HEK293 (cell line): ENCODE measurements around the gene ARPC1A.

Experiments
- INSM2 ChIP-seq: fragments of 450-650 bp; formaldehyde crosslinking; IDR thresholded peaks from 2 replicates; pipeline ENCODE4 v1.5.1; 2016; ENCODE audit warnings: missing biosample characterization, missing genetic modification characterization
- KLF16 ChIP-seq: fragments of 450-650 bp; formaldehyde crosslinking; IDR thresholded peaks from 2 replicates; pipeline ENCODE4 v1.5.1; 2017; ENCODE audit warnings: missing biosample characterization, missing genetic modification characterization
- PRDM10 ChIP-seq: fragments of 450-650 bp; formaldehyde crosslinking; IDR thresholded peaks from 2 replicates; pipeline ENCODE4 v1.5.1; 2016; ENCODE audit warnings: missing biosample characterization, missing genetic modification characterization
- TSHZ1 ChIP-seq: fragments of 450-650 bp; formaldehyde crosslinking; IDR thresholded peaks from 2 replicates; pipeline ENCODE4 v1.5.1; 2016; ENCODE audit warnings: missing biosample characterization, missing genetic modification characterization, borderline replicate concordance
- ZBTB49 ChIP-seq: fragments of 450-650 bp; formaldehyde crosslinking; IDR thresholded peaks from 2 replicates; pipeline ENCODE4 v1.5.1; 2016; ENCODE audit warnings: missing biosample characterization, missing genetic modification characterization, low read depth
- ZBTB8A ChIP-seq: fragments of 450-650 bp; formaldehyde crosslinking; IDR thresholded peaks from 2 replicates; pipeline ENCODE4 v1.5.1; 2016; ENCODE audit warnings: missing biosample characterization, missing genetic modification characterization
- ZEB2 ChIP-seq: fragments of 450-650 bp; formaldehyde crosslinking; IDR thresholded peaks from 2 replicates; pipeline ENCODE4 v1.5.1; 2016; ENCODE audit warnings: missing biosample characterization, missing genetic modification characterization
- ZNF114 ChIP-seq: fragments of 450-650 bp; formaldehyde crosslinking; IDR thresholded peaks from 2 replicates; pipeline ENCODE4 v1.5.0; 2017; ENCODE audit warnings: missing biosample characterization, missing genetic modification characterization
- ZNF133 ChIP-seq: fragments of 450-650 bp; formaldehyde crosslinking; IDR thresholded peaks from 2 replicates; pipeline ENCODE4 v1.5.1; 2016; ENCODE audit warnings: missing biosample characterization, missing genetic modification characterization
- ZNF2 ChIP-seq: fragments of 450-650 bp; formaldehyde crosslinking; IDR thresholded peaks from 2 replicates; pipeline ENCODE4 v1.5.1; 2016; ENCODE audit warnings: missing biosample characterization, missing genetic modification characterization
- ZNF280D ChIP-seq: fragments of 450-650 bp; formaldehyde crosslinking; IDR thresholded peaks from 2 replicates; pipeline ENCODE4 v1.5.1; 2016; ENCODE audit warnings: missing biosample characterization, missing genetic modification characterization
- ZNF513 ChIP-seq: fragments of 450-650 bp; IDR thresholded peaks from 2 replicates; pipeline ENCODE4 v1.5.1; 2018; ENCODE audit warnings: missing biosample characterization, missing genetic modification characterization
- ZNF544 ChIP-seq: fragments of 450-650 bp; formaldehyde crosslinking; IDR thresholded peaks from 2 replicates; pipeline ENCODE4 v1.5.0; 2017; ENCODE audit warnings: missing biosample characterization, missing genetic modification characterization
- ZNF580 ChIP-seq: fragments of 450-650 bp; formaldehyde crosslinking; IDR thresholded peaks from 2 replicates; pipeline ENCODE4 v1.5.1; 2016; ENCODE audit warnings: missing biosample characterization, missing genetic modification characterization
- ZNF600 ChIP-seq: fragments of 450-650 bp; formaldehyde crosslinking; IDR thresholded peaks from 2 replicates; pipeline ENCODE4 v1.5.1; 2016; ENCODE audit warnings: missing biosample characterization, missing genetic modification characterization
- ZNF639 ChIP-seq: fragments of 450-650 bp; formaldehyde crosslinking; IDR thresholded peaks from 2 replicates; pipeline ENCODE4 v1.5.1; 2016; ENCODE audit warnings: missing biosample characterization, missing genetic modification characterization
- ZNF692 ChIP-seq: fragments of 450-650 bp; formaldehyde crosslinking; IDR thresholded peaks from 2 replicates; pipeline ENCODE4 v1.5.1; 2016; ENCODE audit warnings: missing biosample characterization, missing genetic modification characterization

Gene ARPC1A

GRCh38 chr7:99408379-99409191 lies 82.9 kb downstream of the ARPC1A start, which contains the start of the genes BUD31 and PDAP1 (continued):
- TF ChIP-seq ZNF639 (tag by site-specific recombination) (peak; percentile 91), PRDM10 (tag by site-specific recombination) (peak; percentile 40; the same call in 1 of the 2 replicates), ZNF580 (tag by site-specific recombination) (peak; percentile 72; the same call in 1 of the 2 replicates), TSHZ1 (tag by site-specific recombination) (peak; percentile 57; the same call in 1 of the 2 replicates), ZNF513 (tag by site-specific recombination) (peak; percentile 57; the same call in 1 of the 2 replicates), ZBTB8A (tag by site-specific recombination) (peak; percentile 70; the same call in 1 of the 2 replicates), ZNF544 (no peak), ZNF2 (peak; percentile 35; the same call in 1 of the 2 replicates), INSM2 (tag by site-specific recombination) (peak; percentile 42; the same call in 1 of the 2 replicates), ZBTB49 (tag by site-specific recombination) (no peak), ZNF133 (tag by site-specific recombination) (no peak), KLF16 (tag by site-specific recombination) (peak; percentile 60), ZNF692 (peak; percentile 63; the same call in 1 of the 2 replicates), ZEB2 (peak; percentile 94), ZNF280D (no peak), ZNF114 (tag by site-specific recombination) (no peak), ZNF600 (tag by site-specific recombination) (peak; percentile 74; the same call in 1 of the 2 replicates)
